Endometrium (tissue), 2 donors: ENCODE results near the gene WNK1.
A peak's percentile ranks its signal among the peaks of the same experiment; 100 is the strongest.
"Not testable (repeated sequence)": the region's sequence is repeated elsewhere in the genome, so short reads cannot be mapped to it uniquely, and the experiment has no call there.

Experiments
- FAIRE-seq: peaks from 2 replicates; lab custom pipeline; 2012; peaks lifted over from hg19 to GRCh38; lab: Jason Lieb, UNC
- donor health status: control.
- donor health status: control.

The WNK1 gene

DNA sequence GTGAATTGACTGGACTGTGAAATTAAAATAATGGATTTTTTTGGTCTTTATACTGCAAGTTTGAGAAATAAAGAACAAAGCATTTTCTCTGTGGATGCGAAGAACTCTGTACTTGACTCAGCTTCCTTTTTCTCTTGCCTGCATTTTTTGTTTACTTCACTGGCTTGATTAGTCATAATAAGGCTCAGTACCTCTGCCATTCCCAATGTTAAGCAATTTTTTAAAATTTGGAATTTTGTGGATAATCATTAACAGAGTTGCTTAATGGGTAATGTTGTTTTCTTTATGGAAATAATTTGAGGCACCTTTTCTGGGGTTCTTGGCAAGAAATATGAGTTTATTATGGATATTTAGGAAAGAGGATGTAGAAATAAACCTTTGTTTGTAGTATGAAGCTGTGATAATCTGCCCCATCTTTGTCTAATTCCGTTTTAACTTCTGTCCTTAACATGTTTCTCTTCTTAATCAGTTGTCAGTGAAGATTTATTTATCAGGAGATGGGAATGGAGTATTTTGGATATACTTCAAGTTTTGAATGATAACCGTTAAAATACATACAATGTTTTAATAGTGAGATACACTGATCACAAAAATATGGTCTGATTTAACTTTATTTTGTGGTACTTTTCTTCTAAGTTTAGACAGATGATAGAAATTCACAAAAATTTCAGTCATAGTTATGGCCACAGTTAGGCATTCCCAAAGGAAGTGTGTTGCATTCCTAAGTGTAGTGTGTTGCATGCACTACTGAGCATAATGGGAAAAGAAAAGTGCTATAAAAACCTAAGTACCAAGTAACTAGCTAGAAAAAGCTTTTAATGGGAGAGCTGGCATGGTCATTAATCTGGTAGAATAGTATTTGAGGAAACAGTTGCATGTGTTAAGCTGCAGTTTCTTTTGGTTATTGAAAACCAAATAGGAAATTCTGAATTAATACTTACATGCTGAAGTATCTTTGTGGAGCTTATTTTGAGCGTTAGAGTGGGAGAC, 27.7 kb downstream of the WNK1 start:
- FAIRE-seq = no peak

GRCh38 chr12:780750-781379, 28.5 kb downstream of the WNK1 start:
- FAIRE-seq = no peak

GRCh38 chr12:785706-786105, 33.3 kb downstream of the WNK1 start:
- FAIRE-seq = no peak

DNA sequence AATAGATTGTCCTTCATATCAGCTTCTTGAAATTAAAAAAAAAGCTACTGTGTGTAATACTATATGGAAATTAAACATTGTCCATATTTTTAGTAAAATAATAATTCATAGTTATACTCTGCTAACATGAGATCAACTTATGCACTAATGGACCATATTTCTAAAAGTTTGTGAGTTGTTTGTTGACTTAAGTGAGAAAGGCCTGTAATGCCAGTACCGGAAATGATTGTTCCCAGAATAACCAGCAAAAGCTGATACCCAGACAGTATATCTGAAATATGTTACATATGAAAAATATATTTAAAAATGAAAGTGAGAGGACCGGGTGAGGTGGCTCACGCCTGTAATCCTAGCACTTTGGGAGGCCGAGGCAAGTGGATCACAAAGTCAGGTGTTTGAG, 35.9 kb downstream of the WNK1 start:
- no peak for FAIRE-seq

- not testable (repeated sequence) for FAIRE-seq
Measured at GRCh38 chr12:788762-789161, 36.4 kb downstream of the WNK1 start.

DNA sequence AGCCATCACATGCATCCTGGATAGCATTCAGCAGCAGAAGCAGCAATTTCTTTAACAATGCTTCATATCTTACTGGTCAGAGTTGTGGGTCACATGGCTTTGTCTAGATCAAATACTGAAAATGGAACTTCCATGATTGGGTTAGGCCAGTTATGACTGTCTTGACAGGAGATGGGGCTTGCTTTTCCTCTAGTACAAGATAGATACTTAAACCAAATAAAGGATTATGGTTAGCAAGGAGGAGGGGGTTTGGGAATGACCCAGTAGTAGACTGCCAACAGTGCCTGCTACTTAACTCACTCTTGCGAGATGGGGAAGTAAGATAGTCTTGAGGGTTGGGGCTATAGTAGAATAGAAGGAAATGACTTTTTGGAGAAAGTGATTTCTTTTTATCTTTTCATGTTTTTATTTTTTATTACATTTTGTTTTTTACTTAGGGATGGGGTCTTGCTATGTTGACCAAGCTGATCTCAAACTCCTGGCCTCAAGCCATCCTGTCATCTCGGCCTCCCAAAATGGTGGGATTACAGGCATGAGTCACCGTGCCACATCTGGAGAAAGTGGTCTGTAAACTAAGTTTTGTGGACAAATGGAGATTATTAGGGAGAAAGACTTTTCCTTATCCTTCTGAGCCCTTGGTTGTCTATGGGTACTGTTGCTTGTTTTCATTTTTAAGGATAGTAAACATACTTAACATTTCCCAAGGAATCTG, 37.6 kb downstream of the WNK1 start:
- FAIRE-seq = no peak

DNA sequence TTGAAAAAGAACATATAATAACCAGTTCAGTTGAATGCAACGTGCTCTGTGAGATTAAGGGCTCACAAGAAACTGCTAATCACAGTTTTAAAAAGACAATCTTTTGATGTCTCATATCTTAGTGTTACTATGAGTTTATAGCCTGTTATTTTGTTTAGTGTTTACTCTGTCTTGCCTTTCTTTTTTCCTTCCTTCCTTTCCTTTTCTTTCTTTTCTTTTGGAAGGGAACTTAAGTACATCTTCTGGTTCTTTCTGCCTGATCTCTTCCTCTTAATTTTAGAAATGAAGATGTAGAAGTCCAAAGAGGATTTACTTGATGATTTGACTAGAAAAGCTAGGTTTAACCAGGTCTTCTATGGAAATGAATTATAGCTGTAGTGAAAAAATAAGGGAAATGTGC, 38.2 kb downstream of the WNK1 start:
- FAIRE-seq = no peak

GRCh38 chr12:793037-793436, 40.7 kb downstream of the WNK1 start:
- peak; percentile 4 for FAIRE-seq

- FAIRE-seq = no peak
Measured at GRCh38 chr12:793711-794110, 41.3 kb downstream of the WNK1 start.

DNA sequence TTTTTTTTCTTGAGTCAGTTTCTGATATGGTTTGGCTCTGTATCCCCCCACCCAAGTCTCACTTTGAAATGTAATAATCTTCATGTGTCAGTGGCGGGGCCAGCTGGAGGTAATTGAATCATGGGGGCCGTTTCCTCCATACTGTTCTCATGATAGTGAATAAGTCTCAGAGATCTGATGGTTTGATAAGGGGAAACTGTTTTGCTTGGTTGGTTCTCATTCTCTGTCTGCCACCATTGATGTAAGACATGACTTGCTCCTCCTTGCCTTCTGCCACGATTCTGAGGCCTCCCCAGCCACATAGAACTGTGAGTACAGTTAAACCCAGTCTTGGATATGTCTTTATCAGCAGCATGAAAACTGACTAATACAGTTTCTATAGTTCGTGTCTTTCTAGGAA, 42.9 kb downstream of the WNK1 start:
- FAIRE-seq = no peak

GRCh38 chr12:800401-800800, 48.0 kb downstream of the WNK1 start:
- no peak for FAIRE-seq

DNA sequence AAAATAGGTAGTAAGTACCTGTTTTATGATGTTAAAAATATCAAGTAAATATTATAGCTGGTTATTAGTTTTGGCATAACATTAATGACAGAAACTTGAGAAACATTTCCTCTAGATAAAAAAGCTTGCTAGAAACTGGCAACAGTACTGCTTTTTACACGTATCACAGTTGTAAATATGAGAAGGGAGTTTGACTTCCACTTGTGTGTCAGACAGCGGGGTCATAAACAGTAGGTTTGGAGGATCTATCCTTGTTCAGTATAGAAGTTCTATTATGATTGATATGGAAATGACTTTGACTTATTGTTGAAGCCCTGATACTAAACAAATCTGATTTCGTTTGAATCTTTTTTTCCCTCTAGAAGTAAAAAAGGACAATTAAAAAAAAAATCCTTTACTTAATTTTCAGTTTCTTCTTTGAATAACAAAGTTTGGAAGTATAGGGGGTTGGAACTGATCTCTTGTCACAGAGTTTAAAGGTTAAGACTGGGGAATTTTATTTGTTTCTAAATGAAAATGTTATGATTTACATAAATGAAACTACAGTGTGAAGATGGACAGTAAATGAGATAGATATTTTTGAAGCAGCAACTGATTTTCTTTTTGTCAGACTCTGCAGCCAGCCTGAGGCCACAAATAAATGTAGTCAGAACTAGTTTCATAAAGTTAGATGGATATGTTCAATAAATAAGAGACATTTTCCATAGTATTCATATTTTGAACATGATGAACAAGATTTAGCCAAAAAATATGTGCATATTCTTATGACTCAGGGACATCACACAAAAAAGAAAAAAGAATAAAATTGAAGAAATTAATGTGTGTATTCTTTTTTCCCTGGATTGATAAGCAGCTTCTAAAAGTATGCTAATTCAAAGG, 50.1 kb downstream of the WNK1 start:
- FAIRE-seq = no peak

- FAIRE-seq = no peak
Measured at GRCh38 chr12:805022-805632, 52.7 kb downstream of the WNK1 start.

GRCh38 chr12:806200-806791, 53.9 kb downstream of the WNK1 start:
- FAIRE-seq = no peak

GRCh38 chr12:807041-807735, 54.8 kb downstream of the WNK1 start:
- no peak for FAIRE-seq

GRCh38 chr12:810116-810515, 57.7 kb downstream of the WNK1 start:
- FAIRE-seq = no peak

GRCh38 chr12:810671-811415, 58.5 kb downstream of the WNK1 start:
- no peak for FAIRE-seq

DNA sequence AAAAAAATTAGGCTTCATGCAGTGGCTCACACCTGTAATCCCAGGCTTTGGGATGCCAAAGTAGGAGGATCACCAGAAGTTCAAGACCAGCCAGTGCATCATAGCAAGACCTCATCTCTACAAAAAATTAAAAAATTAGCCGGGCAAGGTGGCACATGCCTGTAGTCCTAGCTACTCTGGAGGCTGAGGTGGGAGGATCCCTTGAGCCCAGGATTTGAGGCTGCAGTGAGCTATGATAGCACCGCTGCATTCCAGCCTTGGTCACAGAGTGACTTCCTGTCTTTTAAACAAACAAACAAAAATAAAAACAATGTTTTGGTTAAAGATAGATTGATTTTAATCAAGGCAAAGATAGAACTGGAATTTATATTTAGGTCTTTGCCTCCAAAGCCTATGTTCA, 60.6 kb downstream of the WNK1 start:
- FAIRE-seq = no peak

- FAIRE-seq = not testable (repeated sequence)
Measured at GRCh38 chr12:817456-817855, 65.1 kb downstream of the WNK1 start.
